HepG2 (cell line): ENCODE results near the gene BCL2L11. TPM values are rescaled to one million over a fixed set of nuclear protein-coding genes. Genes with fewer than 3 reads are reported as not detected.

Experiments
- DR1 ChIP-seq: sonication (generic); formaldehyde crosslinking; IDR thresholded peaks from 2 replicates; pipeline ENCODE4 v1.8.0; 2021; ENCODE audit warnings: mild to moderate bottlenecking, missing genetic modification reagents, inconsistent platforms
- GLI4 ChIP-seq: sonication (generic); formaldehyde crosslinking; IDR thresholded peaks from 2 replicates; pipeline ENCODE4 v1.5.1; 2020; ENCODE audit warnings: missing genetic modification reagents, mild to moderate bottlenecking, moderate library complexity, borderline replicate concordance
- KMT2B ChIP-seq: IDR thresholded peaks from 2 replicates; pipeline ENCODE4 v1.6.1; 2016; ENCODE audit warnings: missing genetic modification reagents, missing compliant biosample characterization
- THAP11 ChIP-seq: IDR thresholded peaks from 2 replicates; pipeline ENCODE4 v1.6.1; 2016; ENCODE audit warnings: missing biosample characterization, missing genetic modification reagents
- ZBTB14 ChIP-seq: sonication (generic); formaldehyde crosslinking; IDR thresholded peaks from 2 replicates; pipeline ENCODE4 v1.4.0; 2020; ENCODE audit warnings: missing genetic modification reagents
- ZBTB44 ChIP-seq: sonication (generic); formaldehyde crosslinking; IDR thresholded peaks from 2 replicates; pipeline ENCODE4 v1.4.0; 2020; ENCODE audit warnings: missing genetic modification reagents
- ZNF232 ChIP-seq: sonication (generic); formaldehyde crosslinking; IDR thresholded peaks from 2 replicates; pipeline ENCODE4 v1.4.0; 2020; ENCODE audit warnings: missing genetic modification reagents, borderline replicate concordance
- ZNF44 ChIP-seq: sonication (generic); formaldehyde crosslinking; IDR thresholded peaks from 2 replicates; pipeline ENCODE4 v1.5.1; 2020; ENCODE audit warnings: mild to moderate bottlenecking, missing genetic modification reagents
- polyA plus RNA-seq, 8 experiments: library from polyadenylated mRNA; depleted of rRNA in 3 of 8; stranded (reverse) in 7 of 8; unstranded in 1 of 8; fragments of >200 nt; fragmentation: Illumina TruSeq in 4 of 8; extraction: Trizol in 4 of 8; gene quantifications; 2 replicates each; pipeline versions ENCODE4 v1.2.1 to v1.2.3, GENCODE V29; 2011 to 2016; ENCODE audit warnings: low read depth in 4 of 8, missing spikeins in 1 of 8, mixed read lengths in 1 of 8; ENCODE audit not compliant: insufficient read depth in 1 of 8
- total RNA-seq, 5 experiments: library from RNA; depleted of rRNA; stranded (reverse); fragments of >200 nt; fragmentation: Illumina TruSeq; extraction: Trizol; gene quantifications; 2 replicates each; pipeline ENCODE4 v1.2.3, GENCODE V29; 2016; ENCODE audit warnings: low read depth in 1 of 5
- TF ChIP-seq, protein P1 (sequence below): sonication (generic); formaldehyde crosslinking; IDR thresholded peaks from 2 replicates; pipeline ENCODE4 v1.5.1; 2020; ENCODE audit warnings: mild to moderate bottlenecking, missing genetic modification reagents, borderline replicate concordance
- TF ChIP-seq, protein P2 (sequence below): sonication (generic); formaldehyde crosslinking; IDR thresholded peaks from 2 replicates; pipeline ENCODE4 v1.4.0; 2020; ENCODE audit warnings: mild to moderate bottlenecking, missing genetic modification reagents

Gene BCL2L11
- total and polyA plus RNA-seq, 2 of the 13 experiments (the other 11 are each of a cell fraction or from before 2014, with no cell fraction given) = 6.1 to 9.7 TPM

DNA sequence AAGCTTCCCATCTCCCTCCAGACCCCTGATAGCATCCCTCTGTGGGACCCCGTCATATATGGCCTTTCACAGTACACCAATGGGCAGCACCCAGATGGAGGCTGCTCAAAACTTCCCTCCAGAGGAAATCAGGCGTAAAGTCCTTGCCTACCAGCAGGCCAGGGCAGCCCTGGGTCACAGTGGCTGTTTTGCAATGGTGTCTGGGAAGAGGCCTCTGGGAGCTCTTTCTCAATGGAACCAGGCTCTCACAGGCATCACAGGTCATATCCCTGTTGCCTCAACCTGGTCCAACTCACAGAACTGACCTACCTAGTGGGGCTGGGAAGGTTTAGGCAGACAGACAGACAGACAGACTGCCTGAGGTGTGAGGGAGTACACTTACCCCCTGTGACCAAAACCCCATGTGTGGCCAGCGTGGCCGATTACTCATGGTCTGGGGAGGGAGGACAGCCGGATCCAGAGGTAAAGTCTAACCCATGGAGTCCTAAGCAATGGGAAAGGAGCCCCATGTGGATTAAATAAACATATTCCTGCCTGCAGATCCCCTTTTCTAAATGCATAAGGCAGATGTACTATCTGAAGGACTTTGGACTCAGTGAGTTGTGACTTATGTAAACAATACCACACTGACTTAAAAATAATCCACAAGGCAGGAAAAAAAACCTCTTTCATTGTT lies 58.2 kb downstream of the BCL2L11 start (continued):
- TF ChIP-seq, protein P1, sequence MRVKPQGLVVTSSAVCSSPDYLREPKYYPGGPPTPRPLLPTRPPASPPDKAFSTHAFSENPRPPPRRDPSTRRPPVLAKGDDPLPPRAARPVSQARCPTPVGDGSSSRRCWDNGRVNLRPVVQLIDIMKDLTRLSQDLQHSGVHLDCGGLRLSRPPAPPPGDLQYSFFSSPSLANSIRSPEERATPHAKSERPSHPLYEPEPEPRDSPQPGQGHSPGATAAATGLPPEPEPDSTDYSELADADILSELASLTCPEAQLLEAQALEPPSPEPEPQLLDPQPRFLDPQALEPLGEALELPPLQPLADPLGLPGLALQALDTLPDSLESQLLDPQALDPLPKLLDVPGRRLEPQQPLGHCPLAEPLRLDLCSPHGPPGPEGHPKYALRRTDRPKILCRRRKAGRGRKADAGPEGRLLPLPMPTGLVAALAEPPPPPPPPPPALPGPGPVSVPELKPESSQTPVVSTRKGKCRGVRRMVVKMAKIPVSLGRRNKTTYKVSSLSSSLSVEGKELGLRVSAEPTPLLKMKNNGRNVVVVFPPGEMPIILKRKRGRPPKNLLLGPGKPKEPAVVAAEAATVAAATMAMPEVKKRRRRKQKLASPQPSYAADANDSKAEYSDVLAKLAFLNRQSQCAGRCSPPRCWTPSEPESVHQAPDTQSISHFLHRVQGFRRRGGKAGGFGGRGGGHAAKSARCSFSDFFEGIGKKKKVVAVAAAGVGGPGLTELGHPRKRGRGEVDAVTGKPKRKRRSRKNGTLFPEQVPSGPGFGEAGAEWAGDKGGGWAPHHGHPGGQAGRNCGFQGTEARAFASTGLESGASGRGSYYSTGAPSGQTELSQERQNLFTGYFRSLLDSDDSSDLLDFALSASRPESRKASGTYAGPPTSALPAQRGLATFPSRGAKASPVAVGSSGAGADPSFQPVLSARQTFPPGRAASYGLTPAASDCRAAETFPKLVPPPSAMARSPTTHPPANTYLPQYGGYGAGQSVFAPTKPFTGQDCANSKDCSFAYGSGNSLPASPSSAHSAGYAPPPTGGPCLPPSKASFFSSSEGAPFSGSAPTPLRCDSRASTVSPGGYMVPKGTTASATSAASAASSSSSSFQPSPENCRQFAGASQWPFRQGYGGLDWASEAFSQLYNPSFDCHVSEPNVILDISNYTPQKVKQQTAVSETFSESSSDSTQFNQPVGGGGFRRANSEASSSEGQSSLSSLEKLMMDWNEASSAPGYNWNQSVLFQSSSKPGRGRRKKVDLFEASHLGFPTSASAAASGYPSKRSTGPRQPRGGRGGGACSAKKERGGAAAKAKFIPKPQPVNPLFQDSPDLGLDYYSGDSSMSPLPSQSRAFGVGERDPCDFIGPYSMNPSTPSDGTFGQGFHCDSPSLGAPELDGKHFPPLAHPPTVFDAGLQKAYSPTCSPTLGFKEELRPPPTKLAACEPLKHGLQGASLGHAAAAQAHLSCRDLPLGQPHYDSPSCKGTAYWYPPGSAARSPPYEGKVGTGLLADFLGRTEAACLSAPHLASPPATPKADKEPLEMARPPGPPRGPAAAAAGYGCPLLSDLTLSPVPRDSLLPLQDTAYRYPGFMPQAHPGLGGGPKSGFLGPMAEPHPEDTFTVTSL (CRISPR knock-in tag) = peak; percentile 91; the same call in 1 of the 2 replicates
- TF ChIP-seq ZBTB44 (CRISPR knock-in tag) (no peak), ZNF44 (CRISPR knock-in tag) (no peak), GLI4 (CRISPR knock-in tag) (no peak; the same call in 1 of the 2 replicates), DR1 (CRISPR knock-in tag) (peak; percentile 61; the same call in 1 of the 2 replicates), ZNF232 (0 out of 2 replicates have a peak, but pooled peaks have one; percentile 45), THAP11 (CRISPR knock-in tag) (peak; percentile 38; the same call in 1 of the 2 replicates), ZBTB14 (no peak), KMT2B (no peak)
- TF ChIP-seq, protein P2, sequence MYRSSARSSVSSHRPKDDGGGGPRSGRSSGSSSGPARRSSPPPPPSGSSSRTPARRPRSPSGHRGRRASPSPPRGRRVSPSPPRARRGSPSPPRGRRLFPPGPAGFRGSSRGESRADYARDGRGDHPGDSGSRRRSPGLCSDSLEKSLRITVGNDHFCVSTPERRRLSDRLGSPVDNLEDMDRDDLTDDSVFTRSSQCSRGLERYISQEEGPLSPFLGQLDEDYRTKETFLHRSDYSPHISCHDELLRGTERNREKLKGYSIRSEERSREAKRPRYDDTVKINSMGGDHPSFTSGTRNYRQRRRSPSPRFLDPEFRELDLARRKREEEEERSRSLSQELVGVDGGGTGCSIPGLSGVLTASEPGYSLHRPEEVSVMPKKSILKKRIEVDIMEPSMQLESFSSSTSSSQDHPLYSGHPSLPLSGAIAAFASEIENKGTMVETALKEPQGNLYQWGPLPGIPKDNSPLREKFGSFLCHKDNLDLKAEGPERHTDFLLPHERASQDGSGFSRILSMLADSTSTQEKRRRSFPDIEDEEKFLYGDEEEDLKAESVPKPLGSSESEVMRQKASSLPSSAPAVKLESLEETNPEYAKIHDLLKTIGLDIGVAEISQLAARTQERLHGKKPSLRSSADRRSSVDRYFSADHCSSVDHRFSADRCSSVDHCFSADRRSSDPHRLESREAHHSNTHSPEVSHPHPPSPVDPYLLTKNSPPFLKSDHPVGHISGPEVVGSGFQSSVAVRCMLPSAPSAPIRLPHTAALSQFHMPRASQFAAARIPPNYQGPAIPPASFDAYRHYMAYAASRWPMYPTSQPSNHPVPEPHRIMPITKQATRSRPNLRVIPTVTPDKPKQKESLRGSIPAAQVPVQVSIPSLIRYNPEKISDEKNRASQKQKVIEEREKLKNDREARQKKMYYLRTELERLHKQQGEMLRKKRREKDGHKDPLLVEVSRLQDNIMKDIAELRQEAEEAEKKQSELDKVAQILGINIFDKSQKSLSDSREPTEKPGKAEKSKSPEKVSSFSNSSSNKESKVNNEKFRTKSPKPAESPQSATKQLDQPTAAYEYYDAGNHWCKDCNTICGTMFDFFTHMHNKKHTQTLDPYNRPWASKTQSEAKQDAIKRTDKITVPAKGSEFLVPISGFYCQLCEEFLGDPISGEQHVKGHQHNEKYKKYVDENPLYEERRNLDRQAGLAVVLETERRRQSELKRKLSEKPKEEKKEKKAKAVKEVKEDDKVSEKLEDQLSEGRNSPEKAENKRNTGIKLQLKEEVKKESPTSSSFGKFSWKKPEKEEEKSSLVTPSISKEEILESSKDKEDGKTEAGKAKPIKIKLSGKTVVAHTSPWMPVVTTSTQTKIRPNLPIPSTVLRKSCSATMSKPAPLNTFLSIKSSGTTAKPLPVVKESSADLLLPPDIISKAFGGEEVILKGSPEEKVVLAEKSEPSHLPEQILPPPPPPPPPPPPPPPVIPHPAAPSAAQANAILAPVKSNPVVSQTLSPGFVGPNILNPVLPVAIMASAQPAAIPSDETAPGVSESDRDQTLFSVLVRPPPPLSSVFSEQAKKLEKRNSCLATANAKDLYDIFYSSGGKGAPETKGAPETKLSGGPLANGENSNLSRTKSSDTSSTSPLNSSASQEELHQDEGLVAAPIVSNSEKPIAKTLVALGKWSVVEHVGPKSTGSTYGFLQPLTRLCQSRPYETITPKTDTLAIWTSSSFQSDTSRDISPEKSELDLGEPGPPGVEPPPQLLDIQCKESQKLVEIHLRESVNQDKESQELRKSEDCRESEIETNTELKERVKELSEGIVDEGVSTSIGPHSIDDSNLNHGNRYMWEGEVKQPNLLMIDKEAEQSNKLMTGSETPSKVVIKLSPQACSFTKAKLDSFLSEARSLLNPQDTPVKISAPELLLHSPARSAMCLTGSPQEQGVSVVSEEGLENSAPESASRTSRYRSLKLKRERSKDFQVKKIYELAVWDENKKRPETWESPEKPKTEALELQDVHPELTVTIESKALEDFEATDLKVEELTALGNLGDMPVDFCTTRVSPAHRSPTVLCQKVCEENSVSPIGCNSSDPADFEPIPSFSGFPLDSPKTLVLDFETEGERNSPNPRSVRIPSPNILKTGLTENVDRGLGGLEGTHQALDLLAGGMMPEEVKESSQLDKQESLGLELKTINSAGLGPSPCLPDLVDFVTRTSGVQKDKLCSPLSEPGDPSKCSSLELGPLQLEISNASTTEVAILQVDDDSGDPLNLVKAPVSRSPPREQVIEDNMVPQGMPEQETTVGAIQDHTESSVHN (CRISPR knock-in tag) = no peak
